Hippocampal formation (tissue), 2 donors: Measurements from ENCODE around the gene SLC41A3.

Experiments used
- DNase-seq, 2 donors: peaks; one replicate each; lab custom pipeline; 2025; lab: John Stamatoyannopoulos, UW

Gene SLC41A3

GRCh38 chr3:126119976-126120375 is 36.1 kb upstream of the SLC41A3 start:
- no peak for DNase-seq

DNA sequence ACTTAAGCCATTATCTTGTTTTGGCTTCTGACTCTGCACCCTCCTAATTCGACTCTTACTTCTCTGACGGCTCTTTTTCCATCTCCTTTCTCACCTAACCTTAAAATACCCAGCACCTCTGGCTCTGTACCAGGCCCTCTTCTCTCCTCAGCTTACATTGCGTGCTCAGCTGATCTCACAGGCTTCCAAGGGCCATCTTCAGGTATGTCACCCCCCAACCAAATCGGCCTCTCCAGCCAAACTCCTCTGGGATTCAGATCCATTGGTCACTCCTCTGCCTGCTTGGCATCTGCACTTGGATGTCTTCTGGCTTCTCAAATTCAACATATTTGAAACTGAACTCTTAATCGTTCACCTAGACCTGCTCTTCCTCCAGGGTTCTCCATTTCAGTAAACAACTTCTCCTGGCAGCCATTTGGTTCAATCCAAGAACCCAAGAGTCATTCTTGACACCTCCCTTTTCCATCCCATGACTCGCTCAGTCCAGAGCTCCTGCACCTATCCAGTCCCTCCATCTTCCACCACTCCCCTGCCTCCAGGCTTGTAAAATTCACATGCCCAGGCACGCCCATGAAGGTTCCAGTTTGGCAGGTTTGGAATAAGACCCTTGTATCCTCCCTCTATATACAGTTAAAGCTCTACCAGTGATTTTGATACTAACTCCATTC is 35.2 kb upstream of the SLC41A3 start:
- DNase-seq, result no peak

GRCh38 chr3:126118591-126118990 is 34.7 kb upstream of the SLC41A3 start:
- no peak for DNase-seq

GRCh38 chr3:126117786-126118185 is 33.9 kb upstream of the SLC41A3 start:
- DNase-seq, result no peak

DNA sequence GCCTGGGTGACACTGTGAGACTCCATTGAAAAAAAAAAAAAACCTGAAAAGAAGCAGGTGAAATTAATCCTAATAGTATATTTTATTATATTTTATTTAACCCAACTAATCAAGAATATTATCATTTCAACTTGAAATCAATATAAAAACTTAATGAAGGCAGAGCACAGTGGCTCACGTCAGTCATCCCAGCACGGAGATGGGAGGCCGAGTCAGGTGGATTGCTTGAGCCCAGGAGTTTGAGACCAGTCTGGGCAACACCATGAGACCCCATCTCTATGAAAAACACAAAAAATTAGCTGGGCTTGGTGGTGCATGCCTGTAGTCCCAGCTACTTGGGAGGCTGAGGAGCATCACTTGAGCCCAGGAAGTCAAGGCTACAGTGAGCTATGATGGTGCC is 33.3 kb upstream of the SLC41A3 start:
- no peak for DNase-seq

DNA sequence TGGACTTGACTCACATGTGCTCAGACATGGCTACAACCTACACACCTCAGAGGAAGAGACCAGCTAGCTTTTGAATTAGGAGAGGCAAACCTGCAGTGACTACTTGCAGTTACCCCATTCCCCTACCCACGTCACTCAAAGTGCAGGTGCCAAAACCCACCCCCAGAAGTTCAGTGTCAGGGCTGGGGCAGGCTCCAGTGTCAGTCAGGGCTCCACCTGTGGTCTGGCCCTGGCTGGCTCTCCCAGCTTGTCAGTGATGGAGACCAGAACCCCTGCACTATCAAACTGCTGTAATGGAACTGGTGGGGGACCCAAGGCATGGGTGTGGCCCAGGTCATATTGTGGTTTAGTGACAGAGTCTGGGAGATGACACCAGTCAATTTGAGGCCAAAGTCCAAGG is 32.6 kb upstream of the SLC41A3 start:
- no peak for DNase-seq

DNA sequence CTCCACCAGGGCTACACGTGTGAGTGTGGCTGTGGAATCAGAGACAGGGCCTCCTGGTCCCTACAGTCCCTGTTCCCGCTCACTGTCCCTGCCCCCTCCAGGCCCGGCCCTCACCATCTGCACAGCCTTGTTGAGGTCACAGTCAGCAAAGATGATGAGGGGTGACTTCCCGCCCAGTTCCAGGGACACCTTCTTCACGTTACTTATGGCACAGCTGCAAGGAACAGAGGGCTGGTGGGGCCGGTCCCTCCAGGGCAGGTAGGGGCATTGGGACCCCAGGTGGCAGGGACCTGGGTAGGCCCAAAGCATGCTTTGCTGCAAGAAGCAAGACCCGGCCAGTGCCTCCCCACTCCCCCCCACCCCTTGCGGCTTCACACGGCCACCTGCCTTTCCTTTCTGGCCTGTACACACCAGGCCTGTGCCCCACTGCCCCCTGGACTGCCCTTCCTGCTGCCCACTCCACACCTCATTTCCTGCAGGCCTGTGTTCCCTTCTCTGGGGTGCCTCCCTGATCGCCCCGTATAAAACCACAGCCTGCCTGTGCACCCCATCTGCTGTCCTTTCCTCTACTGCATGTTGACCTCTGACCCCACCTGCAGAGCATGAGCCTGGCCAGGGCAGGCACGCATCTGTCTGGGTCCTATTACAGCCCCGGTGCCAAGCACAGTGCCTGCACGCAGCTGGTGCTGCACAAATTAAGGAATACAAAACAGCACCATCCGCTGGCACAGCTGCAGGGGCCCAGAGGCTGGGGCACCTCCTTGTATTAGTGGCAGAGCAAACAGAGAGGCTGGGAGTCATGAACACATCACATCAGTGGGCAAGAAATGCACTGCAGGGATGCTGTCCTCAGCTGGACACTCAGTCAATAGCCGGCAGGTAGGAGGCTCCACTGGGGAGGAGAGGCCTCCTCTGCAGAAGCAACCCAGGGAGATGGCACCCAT is 30.8 kb upstream of the SLC41A3 start:
- DNase-seq, result no peak

- no peak for DNase-seq
These were observed 30.0 kb upstream of the SLC41A3 start for GRCh38 chr3:126113733-126114442.

- no peak for DNase-seq
These were observed 29.3 kb upstream of the SLC41A3 start for GRCh38 chr3:126113238-126113555.

- no peak for DNase-seq
These were observed 28.8 kb upstream of the SLC41A3 start for GRCh38 chr3:126112531-126113237.

GRCh38 chr3:126111566-126112475 is 27.9 kb upstream of the SLC41A3 start:
- no peak for DNase-seq

GRCh38 chr3:126111126-126111551 is 27.2 kb upstream of the SLC41A3 start:
- DNase-seq, result no peak

DNA sequence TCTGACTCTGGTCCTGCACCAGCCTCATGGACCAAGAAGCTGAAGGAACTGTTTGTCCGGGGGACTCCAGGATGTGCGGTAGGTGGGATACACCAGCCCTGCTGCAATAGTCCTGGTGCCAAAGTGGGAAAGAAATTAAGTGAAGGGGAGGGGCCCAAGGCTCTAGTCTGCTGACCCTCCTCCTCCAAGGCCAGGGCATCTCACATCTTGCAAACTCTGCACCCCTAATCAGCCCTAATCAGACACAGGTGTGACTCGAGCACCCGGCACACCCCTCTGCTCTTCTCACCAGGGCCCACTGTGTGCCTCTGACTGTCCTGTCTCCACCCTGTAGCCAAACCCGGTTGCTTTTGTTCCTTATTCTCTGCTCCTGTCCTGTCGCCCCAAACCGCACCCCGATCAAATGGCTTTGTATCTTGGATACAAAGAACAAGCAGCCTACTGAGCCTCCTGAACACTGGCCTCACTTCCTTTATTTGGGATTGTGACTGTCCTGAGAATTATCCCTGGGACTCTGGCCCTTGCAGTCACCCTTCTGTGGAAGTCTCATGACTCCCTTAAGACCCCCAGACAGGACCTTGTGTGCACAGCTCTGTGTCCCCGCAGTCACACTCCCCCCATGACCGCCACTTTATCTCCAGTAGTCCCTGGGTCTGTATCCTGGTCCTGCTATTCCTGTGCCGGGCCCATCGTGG is 26.7 kb upstream of the SLC41A3 start:
- DNase-seq, result no peak

- DNase-seq, result no peak
These were observed 25.9 kb upstream of the SLC41A3 start for GRCh38 chr3:126109880-126110235.

- DNase-seq, result no peak
These were observed 25.4 kb upstream of the SLC41A3 start for GRCh38 chr3:126109146-126109879.

DNA sequence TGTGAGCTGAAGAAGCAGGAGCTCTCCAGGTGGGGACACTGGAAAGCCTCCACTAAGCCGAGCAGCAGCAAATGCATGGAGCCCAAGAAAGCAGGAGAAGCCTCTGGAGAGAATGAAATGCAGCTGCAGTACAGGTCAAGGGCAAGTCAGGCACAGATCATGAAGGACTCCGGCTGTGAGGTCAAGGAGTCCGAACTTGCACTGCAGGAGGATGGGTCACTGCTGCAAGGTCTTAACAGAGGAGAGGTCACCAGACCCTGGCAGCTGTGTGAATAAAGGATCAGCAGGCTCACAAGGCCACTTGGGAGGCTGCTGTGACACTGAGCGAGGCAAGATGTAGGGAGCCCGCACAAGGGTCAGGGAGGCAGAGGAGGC is 24.7 kb upstream of the SLC41A3 start:
- no peak for DNase-seq

GRCh38 chr3:126107957-126108675 is 24.2 kb upstream of the SLC41A3 start:
- DNase-seq, result no peak

DNA sequence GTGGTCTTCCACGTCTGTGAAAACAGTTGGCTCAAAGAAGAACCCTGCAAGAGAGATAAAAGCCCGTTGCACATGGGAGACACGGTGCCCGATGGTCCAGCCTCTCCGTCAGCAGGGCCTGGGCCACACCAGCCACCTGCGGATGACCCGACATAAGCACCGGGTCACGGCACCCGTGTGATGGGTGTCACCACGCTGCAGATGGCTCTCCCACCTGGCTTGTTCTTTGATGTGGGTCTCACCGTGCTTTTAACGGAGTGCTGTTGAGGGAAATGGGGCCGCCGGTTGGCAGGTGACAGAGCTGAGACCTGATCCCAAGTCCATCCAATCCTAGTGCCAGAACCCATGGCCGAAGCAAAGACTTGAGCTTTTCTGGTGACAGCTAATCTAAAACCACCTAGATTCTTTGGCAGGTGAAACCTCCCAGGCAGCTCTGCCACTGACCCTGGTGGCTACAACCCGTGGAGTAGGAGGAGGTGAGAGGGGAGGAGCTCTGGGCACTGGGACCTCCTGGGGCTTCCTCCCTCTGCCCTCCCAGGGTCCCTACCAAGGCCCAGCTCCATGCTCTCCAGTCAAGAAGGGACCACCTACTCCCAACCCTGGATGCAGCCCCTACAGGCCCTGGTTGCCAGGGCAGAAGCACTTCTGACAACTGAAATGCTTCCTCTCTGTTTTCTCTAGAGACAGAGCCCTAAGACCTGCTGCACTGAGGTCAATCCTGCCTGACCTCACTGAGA is 23.4 kb upstream of the SLC41A3 start:
- no peak for DNase-seq
